Measurements from ENCODE around the gene RPL3. TPM values are rescaled to one million over a fixed set of nuclear protein-coding genes. Genes with fewer than 3 reads are reported as not detected.

RPL3 gene
- total RNA-seq, 1 experiment from 2014 or later: 5,144 TPM

DNA sequence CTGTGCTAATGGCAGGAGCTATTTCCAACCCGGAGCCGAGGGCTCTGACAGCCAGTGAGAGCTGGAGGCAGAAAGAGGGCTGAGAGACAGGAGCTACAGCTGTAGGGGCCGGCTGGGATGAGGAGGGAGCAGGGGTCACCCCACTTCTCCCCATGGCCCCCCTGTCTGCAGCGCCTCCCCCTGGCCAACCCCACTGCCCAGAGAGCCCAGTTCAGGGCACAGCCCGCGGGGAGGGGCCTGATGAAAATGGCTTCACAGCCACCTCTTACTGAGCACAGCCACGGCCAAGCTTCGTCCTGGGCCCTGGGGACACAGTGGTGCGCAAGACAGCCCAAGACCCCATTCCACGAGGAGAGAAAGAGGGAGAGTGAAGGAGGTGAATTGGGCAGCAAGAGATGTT lies 27.9 kb downstream of the RPL3 start:
- in situ Hi-C loops (cut with HindIII; ENCODE audit: low pct_unique_long_range_greater_than_20kb, low sequenced_read_pairs): no loop called here

DNA sequence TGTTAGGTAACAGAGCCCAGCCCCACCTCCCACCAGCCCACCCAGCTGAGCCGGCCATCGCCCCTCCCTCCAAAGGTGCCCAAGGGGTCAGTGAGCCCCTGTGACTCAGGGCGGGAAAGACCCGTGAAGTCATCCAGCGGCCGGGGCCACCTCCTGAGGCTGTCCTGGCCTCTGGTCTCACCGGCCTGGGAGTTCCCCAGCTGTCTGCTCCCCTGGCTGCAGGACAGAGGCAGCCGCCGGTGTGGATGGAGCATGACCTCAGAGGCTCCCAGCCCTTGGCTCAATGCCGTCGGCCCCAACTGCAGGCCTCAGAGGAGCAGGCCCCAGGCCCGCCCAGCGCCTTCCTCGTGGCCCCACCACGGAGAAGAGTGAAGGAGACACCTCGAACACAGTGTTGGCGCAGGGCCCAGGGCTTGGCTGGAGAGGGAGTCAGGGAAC lies 28.7 kb downstream of the RPL3 start:
- peak; percentile 99 for DNase-seq (ENCODE audit: low read depth)

More for the DNA sequence above, 27.9 kb downstream of the RPL3 start:
- no peak for DNase-seq (ENCODE audit: low read depth)

DNA sequence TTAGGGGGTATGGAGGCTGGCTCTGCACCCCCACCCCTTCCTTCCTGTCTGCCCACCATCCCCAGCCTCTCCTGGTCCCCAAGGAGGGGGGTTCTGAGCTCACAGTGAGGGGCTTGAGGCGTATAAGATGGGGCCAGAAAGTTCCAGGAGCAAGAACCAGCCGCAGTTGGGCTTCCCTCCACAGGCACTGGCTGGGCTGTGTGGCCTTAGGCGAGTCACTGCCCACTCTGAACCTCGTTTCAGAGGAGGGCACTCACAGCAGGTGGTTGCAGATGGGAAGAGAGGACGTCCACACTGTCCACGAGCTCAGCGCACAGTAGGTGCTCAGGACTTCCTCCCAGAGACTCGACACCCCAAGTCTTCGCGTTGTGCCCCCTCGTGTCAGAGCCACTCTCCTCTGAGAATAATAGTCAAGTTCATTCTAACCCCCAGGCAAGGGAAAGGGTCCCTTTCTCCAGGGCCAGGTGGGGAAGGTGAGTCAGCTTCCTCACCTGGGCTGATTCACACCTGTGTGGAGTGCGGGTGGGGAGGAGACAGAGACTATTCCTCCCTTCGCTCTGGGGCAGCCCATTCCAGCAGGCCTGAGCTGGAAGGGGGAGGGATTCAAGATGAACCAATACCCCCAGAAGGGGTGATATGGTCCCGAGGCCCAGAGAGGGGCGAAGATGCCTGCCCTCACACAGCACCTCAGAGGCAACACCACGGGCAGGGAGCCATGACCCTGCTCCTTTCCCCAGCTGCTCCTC lies 29.3 kb downstream of the RPL3 start:
- DNase-seq (ENCODE audit: low read depth): no peak
- in situ Hi-C loops (cut with HindIII; ENCODE audit: low pct_unique_long_range_greater_than_20kb, low sequenced_read_pairs): no loop called here

More for the DNA sequence above, 28.7 kb downstream of the RPL3 start:
- in situ Hi-C loops (cut with HindIII; ENCODE audit: low pct_unique_long_range_greater_than_20kb, low sequenced_read_pairs): no loop called here

DNA sequence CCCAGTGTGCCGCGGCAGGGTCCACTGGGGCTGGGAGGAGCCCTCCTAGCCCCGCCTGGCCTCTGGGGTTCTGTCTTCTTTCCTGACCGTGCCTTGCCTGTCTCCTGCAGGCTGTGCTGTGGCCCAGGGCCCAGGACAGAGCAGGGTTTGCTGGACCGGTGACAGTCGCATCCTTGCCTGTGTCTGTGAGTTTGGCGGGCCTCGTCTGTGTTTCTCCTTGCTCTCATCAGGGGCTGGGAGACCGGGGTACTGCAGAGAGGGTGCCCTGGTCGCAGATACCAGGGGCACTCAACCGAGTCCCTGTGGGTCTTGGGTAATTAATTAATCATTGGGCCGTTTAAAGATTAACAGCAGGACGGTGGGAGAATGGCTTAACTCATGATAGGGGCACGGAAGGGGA lies 29.9 kb downstream of the RPL3 start:
- peak; percentile 87 for DNase-seq (ENCODE audit: low read depth)
- in situ Hi-C loops (cut with HindIII; ENCODE audit: low pct_unique_long_range_greater_than_20kb, low sequenced_read_pairs): no loop called here

DNA sequence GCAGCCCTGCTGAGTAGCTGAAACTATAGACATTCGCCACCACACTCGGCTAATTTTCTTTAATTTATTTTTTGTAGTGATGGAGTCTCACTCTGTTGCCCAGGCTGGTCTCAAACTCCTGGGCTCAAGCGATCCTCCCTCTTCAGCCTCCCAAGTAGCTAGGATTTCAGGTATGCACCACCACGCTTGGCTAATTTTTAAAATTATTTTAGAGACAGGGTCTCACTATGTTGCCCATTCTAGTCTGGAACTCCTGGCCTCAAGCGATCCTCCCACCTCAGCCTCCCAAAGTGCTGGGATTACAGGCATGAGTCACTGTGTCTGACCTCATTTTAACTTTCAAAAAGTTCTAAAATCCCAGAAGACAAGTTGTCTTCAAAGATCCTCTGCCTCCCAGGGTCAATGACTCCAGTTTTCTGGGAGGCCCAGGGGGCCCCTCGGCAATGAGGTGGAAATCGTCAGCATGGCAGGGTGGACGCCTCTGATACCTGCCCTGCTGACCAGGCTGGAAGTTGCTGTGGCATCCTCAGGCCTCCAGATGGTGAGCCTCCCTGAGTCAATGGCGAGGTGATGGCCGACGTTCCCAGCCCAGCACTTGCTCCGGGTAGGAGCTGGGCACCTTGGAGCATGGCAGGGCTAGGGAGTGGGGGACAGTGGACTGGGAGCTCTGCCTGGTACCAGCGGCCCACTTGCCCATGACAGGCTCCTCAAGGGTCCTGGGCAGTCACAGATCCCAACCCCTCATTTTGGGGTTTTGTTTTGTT lies 31.1 kb downstream of the RPL3 start:
- in situ Hi-C loops (cut with HindIII; ENCODE audit: low pct_unique_long_range_greater_than_20kb, low sequenced_read_pairs): no loop called here

DNA sequence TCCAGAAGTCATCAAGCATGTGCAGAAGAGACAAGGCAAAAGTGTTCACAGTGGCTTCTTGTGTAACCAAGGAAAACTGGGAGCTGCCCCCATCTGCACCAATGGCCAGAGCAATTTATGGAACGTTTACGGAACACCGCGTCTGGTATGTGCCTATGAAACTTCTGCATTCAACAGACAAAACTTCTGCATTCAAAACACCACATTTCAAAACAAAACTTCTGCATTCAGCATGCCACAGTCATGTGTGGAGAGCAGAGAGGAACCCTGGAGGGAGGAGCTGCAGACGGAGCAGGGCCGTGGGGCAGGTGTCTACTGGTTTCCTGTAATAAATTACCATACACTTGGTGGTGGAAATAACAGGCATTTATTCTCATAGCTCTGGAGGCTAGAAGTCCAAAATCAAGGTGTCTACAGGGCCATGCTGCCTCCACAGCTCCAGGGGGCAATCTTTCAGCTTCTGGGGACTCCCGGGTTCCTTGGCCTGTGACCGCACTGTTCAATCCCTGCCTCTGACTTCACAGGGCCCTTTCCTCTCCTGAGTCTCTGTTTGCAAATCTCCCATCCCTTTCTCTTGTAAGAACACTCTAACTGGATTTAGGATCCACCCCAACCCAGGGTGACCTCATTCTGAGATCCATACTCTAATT lies 32.2 kb downstream of the RPL3 start:
- DNase-seq (ENCODE audit: low read depth): peak; percentile 90
- in situ Hi-C loops (cut with HindIII; ENCODE audit: low pct_unique_long_range_greater_than_20kb, low sequenced_read_pairs): no loop called here

More for the DNA sequence above, 31.1 kb downstream of the RPL3 start:
- DNase-seq (ENCODE audit: low read depth): no peak

DNA sequence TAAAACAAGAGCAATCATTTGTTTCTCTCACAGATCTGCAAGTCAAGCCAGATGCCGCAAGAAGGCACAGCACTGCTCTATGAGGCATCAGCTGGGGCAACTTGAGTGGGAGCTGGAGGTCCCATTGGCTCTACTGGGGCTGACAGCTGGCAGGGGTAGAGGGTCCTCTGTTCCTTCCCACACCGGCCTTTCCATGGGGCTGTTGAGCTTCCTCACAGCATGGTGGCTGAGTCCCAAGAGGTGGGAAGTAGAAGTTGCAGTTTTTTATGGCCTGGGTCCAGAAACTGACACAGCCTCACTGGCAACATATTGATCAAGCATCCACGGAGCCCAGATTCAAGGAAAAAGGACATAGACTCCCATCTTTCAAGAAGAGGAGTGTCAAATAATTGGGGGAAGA lies 34.4 kb downstream of the RPL3 start:
- in situ Hi-C loops (cut with HindIII; ENCODE audit: low pct_unique_long_range_greater_than_20kb, low sequenced_read_pairs): no loop called here
- DNase-seq (ENCODE audit: low read depth): no peak

DNA sequence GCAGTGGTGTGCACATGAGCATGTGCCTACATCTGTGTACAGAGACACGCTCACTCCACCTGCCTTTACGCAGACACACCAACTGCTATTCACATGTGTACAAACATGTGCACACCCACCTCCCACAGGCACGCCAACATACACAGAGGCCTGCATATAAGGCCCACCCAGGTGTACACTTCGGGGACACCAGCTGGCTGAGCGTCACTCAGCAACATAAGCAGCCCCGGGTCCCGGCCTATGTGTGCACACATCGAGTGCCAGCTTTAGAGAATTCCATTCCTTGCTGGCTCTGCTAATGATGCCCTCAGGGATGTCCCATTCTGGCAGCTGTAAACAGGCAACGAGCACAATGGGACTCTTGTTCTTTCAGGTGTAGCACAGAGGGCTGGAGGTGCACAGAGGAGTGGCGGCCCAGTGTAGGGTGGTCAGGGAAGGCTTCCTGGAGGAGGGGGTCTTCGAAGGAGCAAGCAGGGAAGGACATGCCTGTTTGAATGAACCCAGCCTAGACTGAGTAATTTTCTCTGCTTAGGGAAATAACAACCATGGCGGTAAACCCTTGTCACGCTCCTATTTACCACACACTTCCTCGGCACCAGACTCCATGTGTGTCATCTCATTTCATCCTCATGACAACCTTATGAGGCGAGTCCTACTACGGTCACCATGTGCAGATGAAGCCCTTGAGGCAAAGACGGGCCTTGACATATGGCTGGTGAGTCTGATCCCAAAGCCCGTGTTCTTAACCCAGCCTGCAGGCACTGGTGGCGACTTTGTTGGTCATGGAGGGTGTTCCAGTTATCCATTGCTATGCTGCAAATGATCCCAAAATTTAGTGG lies 35.1 kb downstream of the RPL3 start:
- DNase-seq (ENCODE audit: low read depth): peak; percentile 71
- in situ Hi-C loops (cut with HindIII; ENCODE audit: low pct_unique_long_range_greater_than_20kb, low sequenced_read_pairs): no loop called here

DNA sequence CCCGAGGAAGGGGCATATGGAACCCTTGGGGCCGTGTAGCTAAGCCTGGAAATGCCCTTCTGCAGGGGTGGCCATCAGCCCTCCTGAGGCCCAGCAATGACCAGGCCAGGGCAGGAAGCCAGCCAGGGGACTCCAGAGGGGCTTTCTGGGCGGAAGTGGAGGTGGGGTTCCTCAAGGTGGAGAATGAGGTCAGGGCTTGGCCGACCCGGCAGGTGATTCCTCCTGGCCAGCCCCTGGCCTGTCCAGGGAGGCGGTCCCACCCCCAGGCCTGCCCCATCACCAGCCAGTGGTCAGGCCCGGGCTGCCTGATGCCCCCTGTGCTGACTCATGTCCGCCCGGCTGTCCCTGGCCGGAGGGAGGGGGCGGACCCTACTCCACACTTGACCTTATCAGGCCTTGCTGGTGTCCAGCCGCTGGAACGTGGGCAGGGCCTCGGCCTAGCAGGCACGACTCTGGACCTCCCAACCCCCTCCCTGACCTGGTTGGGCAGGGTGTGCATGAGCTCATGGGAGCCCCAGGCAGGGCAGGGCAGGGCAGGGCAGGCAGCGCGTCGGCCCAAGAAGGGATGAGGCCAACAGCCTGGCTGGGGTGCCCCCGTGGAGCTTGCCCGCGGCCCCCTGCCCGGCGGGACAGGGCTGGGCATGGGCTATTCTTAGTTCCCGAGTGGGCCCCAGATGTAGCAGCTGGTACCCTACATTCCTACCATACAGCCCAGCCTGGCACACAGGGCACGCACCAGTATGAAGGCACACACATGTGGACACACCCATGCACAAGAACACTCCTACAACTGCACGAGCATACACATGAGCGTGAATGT lies 35.9 kb downstream of the RPL3 start:
- in situ Hi-C loops (cut with HindIII; ENCODE audit: low pct_unique_long_range_greater_than_20kb, low sequenced_read_pairs): no loop called here
- DNase-seq (ENCODE audit: low read depth): peak; percentile 99

DNA sequence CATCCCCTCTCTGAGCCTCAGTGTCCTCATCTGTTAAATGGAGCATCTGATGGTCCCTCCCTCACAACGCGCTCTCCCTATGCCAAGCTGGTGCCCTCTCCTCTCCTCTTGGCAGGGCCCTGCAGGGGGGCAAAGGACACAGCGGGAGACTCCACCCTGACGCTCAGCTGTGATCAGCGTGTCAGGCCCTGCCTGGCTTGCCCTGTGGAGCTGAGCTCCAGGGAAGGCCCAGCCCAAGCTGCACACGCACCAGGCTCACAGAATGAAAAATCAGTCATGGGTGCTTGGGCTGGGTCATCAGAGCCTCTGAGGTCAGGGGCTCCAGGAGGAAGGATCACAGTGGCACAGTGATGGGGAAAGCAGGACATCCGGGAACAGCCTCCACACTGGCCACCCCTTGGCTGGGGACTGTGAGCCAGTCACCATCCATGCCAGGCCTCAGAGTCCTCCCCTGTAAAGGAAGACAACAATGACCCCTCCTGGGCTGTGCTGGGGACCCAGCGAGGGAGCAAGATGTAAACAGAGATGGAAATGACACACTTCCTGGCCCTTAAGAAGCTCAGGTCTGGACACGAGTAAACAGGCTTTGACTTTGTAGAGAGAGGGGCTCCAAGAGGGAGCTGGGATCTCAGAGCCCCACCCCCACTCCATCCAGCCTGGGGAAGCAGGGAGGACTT lies 36.6 kb downstream of the RPL3 start:
- DNase-seq (ENCODE audit: low read depth): peak; percentile 91
- in situ Hi-C loops (cut with HindIII; ENCODE audit: low pct_unique_long_range_greater_than_20kb, low sequenced_read_pairs): no loop called here

DNA sequence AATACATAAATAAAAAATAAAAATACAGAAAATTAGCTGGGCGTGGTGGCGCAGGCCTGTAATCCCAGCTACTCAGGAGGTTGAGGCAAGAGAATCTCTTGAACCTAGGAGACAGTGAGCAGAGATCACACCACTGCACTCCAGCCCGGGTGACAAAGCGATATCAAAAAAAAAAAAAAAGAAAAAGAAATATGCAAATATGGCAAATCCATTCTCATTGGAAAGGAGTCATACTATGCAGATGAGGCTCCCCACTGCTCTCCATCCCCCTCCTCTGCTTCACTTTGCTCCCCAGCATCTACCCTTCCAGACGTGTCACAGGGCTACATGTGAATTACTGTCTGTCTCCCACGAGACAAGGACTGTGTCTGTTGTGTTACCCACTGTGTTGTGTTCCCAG lies 38.3 kb downstream of the RPL3 start:
- DNase-seq (ENCODE audit: low read depth): peak; percentile 51
- in situ Hi-C loops (cut with HindIII; ENCODE audit: low pct_unique_long_range_greater_than_20kb, low sequenced_read_pairs): no loop called here

DNA sequence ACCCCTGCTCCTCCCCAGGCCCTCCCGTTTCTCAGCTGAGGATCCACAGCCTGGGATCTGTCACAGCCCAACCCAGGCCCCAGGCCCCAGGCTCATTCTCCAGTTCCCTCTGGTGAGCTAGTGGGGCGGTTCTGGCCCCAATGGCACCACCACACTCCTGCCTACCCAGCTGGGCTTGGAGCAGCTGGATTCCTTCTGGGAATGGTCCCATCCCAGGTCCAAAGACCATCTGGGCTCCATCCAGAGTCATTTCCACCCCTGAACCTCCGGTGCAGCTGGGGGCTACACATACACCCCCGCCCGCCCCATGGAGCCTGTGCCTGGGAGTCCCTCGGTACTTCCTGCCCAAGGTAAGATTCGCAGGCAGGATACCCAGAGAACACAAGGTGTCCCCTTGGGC lies 39.2 kb downstream of the RPL3 start:
- no peak for DNase-seq (ENCODE audit: low read depth)
- in situ Hi-C loops (cut with HindIII; ENCODE audit: low pct_unique_long_range_greater_than_20kb, low sequenced_read_pairs): no loop called here

DNA sequence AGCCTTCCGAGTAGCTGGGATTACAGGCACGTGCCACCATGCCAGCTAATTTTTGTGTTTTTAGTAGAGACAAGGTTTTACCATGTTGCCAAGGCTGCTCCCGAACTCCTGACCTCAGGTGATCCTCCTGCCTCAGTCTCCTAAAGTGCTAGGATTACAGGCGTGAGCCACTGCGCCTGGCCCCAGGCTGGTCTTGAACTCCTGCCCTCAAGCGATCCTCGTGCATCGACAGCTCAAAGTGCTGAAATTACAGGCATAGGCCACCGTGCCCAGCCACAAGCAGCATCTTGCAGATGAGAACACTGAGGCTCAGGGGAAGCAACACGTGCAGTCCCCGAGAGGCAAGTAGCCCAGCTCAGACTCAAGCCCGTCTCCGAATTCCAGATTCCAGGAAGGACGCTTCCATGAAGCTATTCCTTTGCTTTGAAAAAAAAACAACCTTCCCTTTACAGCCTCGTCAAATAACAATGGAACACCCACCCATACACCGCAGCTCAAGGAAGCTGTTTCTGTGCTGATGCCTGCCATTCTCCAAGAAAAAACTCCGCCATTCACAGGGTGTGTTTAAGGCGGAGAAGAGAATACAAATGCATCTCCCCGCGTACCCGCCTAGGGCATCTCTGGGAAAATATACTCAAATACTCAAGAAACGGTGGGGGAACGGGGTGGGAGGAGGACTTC lies 40.1 kb downstream of the RPL3 start:
- DNase-seq (ENCODE audit: low read depth): no peak
- in situ Hi-C loops (cut with HindIII; ENCODE audit: low pct_unique_long_range_greater_than_20kb, low sequenced_read_pairs): no loop called here

DNA sequence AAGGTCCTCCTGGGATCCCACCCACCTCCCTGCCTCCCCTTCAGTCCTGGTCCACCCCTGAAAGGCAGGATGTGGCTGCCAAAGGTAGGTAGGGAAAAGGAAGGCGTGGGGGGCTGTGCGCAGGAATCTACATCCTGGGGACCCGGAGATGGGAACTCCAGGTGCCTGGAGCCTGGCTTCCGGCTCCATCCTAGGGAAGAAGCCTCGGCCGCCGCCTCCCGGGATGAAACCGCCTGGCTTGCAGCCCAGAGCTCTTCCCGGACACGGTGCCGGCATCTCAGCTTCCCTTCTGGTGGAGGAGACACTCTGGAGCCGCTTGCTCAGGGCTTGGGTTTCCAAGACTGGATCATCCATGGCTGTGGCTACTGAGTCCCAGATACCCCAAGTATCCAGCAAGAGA lies 41.4 kb downstream of the RPL3 start:
- in situ Hi-C loops (cut with HindIII; ENCODE audit: low pct_unique_long_range_greater_than_20kb, low sequenced_read_pairs): no loop called here
- DNase-seq (ENCODE audit: low read depth): no peak

DNA sequence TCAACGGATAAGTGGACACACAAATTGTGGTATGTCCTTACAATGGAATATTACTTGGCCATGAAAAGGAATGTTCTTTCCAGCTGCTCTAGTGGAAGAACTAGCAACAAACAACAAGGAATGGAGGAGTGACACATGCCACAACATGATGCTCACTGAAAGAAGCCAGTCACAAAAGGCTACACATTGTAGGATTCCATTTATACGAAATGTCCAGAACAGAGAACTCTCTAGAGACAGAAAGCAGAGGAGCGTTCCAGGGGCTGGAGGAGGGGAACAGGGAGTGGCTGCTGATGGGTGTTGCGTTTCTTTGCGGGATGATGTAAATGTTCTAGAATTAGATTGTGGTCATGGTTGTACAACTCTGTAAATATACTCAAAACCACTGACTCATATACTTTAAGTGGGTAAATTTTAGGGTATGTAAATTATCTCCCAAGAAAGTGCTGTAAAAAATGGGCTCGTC lies 42.2 kb downstream of the RPL3 start:
- in situ Hi-C loops (cut with HindIII; ENCODE audit: low pct_unique_long_range_greater_than_20kb, low sequenced_read_pairs): no loop called here
- DNase-seq (ENCODE audit: low read depth): peak; percentile 74

DNA sequence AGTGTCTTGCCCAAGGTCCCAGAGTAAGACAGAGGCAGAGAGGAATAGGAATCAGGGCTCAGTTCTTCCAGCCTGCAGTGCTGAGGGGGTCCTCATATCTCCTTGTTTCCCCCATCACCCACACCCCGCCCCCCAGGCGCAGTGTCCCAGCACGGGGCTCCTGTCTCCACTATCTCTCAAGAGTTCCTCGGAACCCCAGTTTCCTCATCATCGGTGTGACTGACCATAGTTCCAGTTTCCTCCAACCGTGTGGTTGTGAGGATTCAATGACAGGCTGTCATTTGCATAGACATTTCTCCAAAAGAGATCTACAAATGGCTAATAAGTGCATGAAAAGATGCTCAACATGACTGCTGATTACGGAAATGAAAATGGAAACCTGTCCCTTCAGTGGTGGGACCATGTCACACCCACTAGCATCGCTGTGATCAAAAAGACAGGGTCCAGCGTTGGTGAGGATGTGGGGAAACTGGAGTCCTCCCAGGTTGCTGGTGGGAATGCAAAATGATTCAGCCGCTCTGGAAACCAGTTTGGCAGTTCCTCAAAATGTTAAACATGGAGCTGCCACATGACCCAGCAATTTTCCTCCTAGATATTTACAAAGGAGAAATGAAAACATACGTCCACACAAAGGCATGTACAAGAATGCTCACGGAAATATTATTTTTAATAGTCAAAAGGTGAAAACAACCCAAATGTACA lies 42.8 kb downstream of the RPL3 start:
- DNase-seq (ENCODE audit: low read depth): no peak

More for the DNA sequence above, 42.8 kb downstream of the RPL3 start:
- in situ Hi-C loops (cut with HindIII; ENCODE audit: low pct_unique_long_range_greater_than_20kb, low sequenced_read_pairs): no loop called here
